ENCODE results near the gene CRYL1. TPM values are rescaled to one million over a fixed set of nuclear protein-coding genes. Genes with fewer than 3 reads are reported as not detected.

Gene CRYL1
- total and polyA plus RNA-seq, 2 donors (not counting 1 experiment from before 2014, with no cell fraction given), result 6.5 to 15.1 TPM

- Mint-ChIP-seq H3K27me3 (no peaks in the 10 kb centered on the region), H3K9me3 (ENCODE audit: insufficient read depth) (no peaks in the 10 kb centered on the region), H3K4me3 (no peak overlapping the region), H3K4me1 (no peaks in the 10 kb centered on the region), H3K27ac (no peak overlapping the region)
- WGBS (ENCODE audit: insufficient coverage), result 91% methylated on average over 4 of the region's 4 CpGs
- no peak for TF ChIP-seq CTCF (IDR thresholded peaks at IDR 0.05)
- TF ChIP-seq EZH2 (IDR thresholded peaks at IDR 0.05; ENCODE audit: borderline replicate concordance, insufficient read depth, low read depth, low read length, poor library complexity, severe bottlenecking), result no peak
- peaks cover 0 to 6% (median 0%) of the 10 kb centered on the region in 3 donors for H3K9me3 ChIP-seq (ENCODE audit: control extremely low read depth in 1 of 3, control insufficient read depth in 2 of 3, insufficient read depth in 1 of 3, low read length in 2 of 3)
- H3K79me2 ChIP-seq (ENCODE audit: control insufficient read depth, insufficient read depth, low read length), result no peaks in the 10 kb centered on the region
- POLR2A ChIA-PET, result no interaction called here
- DNase-seq (no peak), ATAC-seq (ENCODE audit: low read depth) (no peak)
- intact Hi-C loops (cut with micrococcal nuclease), result no loop called here
- no peaks in the 10 kb centered on the region for H3K27me3 ChIP-seq (replicated peaks in 1 of 4; ENCODE audit: control extremely low read depth in 1 of 4, control insufficient read depth in 3 of 4, insufficient read depth in 4 of 4, low read length in 3 of 4)
- no peaks in the 10 kb centered on the region for H3K36me3 ChIP-seq (replicated peaks in 1 of 2; ENCODE audit: control extremely low read depth in 1 of 2, control insufficient read depth in 1 of 2, extremely low read depth in 1 of 2, insufficient read depth in 2 of 2, low read length in 1 of 2)
- CTCF ChIA-PET, result no interaction called here
- H4K20me1 ChIP-seq (ENCODE audit: control insufficient read depth, insufficient read depth, low read length, poor library complexity, severe bottlenecking), result no peaks in the 10 kb centered on the region
- no peak overlapping the region for H3K4me2 ChIP-seq (replicated peaks; ENCODE audit: low read depth, low read length, poor library complexity, severe bottlenecking)
- H3K9ac ChIP-seq (ENCODE audit: low read length), result no peak overlapping the region
- H3K4me1 ChIP-seq (ENCODE audit: control insufficient read depth in 2 of 2, insufficient read depth in 2 of 2, low read length in 2 of 2), result no peaks in the 10 kb centered on the region
- no peak overlapping the region for H3K27ac ChIP-seq (ENCODE audit: low read length in 2 of 2)
- no peak overlapping the region for H2AFZ ChIP-seq (ENCODE audit: insufficient read depth, low read depth, low read length, poor library complexity, severe bottlenecking)
- no peak overlapping the region for H3K4me3 ChIP-seq (ENCODE audit: control extremely low read depth in 1 of 5, extremely low read depth in 1 of 5, insufficient read depth in 1 of 5, low read depth in 2 of 5, low read length in 4 of 5)
Measured at GRCh38 chr13:20399961-20400360, 125.7 kb downstream of the CRYL1 start.

- POLR2A ChIA-PET, result no interaction called here
- TF ChIP-seq CTCF (IDR thresholded peaks at IDR 0.05) (no peak), EZH2 (IDR thresholded peaks at IDR 0.05; ENCODE audit: borderline replicate concordance, insufficient read depth, low read depth, low read length, poor library complexity, severe bottlenecking) (no peak)
- 85% methylated on average over 5 of the region's 5 CpGs for WGBS (ENCODE audit: insufficient coverage)
Measured at GRCh38 chr13:20399515-20399914, 126.1 kb downstream of the CRYL1 start.

More at GRCh38 chr13:20399515-20399914, 126.1 kb downstream of the CRYL1 start:
- no peak overlapping the region for H3K4me3 Mint-ChIP-seq
- H3K4me1 ChIP-seq (ENCODE audit: control insufficient read depth in 2 of 2, insufficient read depth in 2 of 2, low read length in 2 of 2), result no peaks in the 10 kb centered on the region
- no peaks in the 10 kb centered on the region for H3K4me1 Mint-ChIP-seq
- CTCF ChIA-PET, result no interaction called here
- H3K27me3 ChIP-seq (replicated peaks in 1 of 4; ENCODE audit: control extremely low read depth in 1 of 4, control insufficient read depth in 3 of 4, insufficient read depth in 4 of 4, low read length in 3 of 4), result no peaks in the 10 kb centered on the region
- H3K79me2 ChIP-seq (ENCODE audit: control insufficient read depth, insufficient read depth, low read length), result no peaks in the 10 kb centered on the region
- H3K27ac ChIP-seq (ENCODE audit: low read length in 2 of 2), result no peak overlapping the region
- H4K20me1 ChIP-seq (ENCODE audit: control insufficient read depth, insufficient read depth, low read length, poor library complexity, severe bottlenecking), result no peaks in the 10 kb centered on the region
- ATAC-seq (ENCODE audit: low read depth) (no peak), DNase-seq (no peak)
- no peak overlapping the region for H2AFZ ChIP-seq (ENCODE audit: insufficient read depth, low read depth, low read length, poor library complexity, severe bottlenecking)
- no peak overlapping the region for H3K4me3 ChIP-seq (ENCODE audit: control extremely low read depth in 1 of 5, extremely low read depth in 1 of 5, insufficient read depth in 1 of 5, low read depth in 2 of 5, low read length in 4 of 5)
- no peak overlapping the region for H3K27ac Mint-ChIP-seq
- no peak overlapping the region for H3K4me2 ChIP-seq (replicated peaks; ENCODE audit: low read depth, low read length, poor library complexity, severe bottlenecking)
- intact Hi-C loops (cut with micrococcal nuclease), result no loop called here
- no peaks in the 10 kb centered on the region for H3K9me3 Mint-ChIP-seq (ENCODE audit: insufficient read depth)
- no peak overlapping the region for H3K9ac ChIP-seq (ENCODE audit: low read length)
- no peaks in the 10 kb centered on the region for H3K27me3 Mint-ChIP-seq
- peaks cover 0 to 10% (median 0%) of the 10 kb centered on the region in 3 donors for H3K9me3 ChIP-seq (ENCODE audit: control extremely low read depth in 1 of 3, control insufficient read depth in 2 of 3, insufficient read depth in 1 of 3, low read length in 2 of 3)
- H3K36me3 ChIP-seq (replicated peaks in 1 of 2; ENCODE audit: control extremely low read depth in 1 of 2, control insufficient read depth in 1 of 2, extremely low read depth in 1 of 2, insufficient read depth in 2 of 2, low read length in 1 of 2), result no peaks in the 10 kb centered on the region
